ENCODE results near the gene FGGY. TPM values are rescaled to one million over a fixed set of nuclear protein-coding genes. Genes with fewer than 3 reads are reported as not detected.

Gene FGGY
- total RNA-seq, 1 experiment from 2014 or later: 14.6 TPM

DNA sequence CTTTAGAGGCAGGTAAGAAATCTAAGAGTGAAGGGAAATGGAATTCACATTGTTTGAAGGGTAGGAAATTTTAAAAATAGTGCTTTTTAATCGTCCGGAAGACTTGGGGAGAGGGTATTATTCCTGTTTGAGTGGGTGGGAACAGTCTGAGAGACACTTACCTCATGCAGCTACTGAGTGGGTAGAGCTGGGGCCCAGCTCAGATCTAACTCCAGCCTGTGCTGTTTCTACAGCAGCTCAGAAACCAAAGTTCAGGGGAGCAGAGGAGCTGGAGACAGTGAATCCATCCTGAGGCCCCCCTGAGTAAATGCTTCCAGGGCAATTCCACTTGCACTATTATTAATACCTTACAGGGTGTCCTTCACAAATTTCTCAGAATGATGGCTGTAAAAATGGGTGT, 63.8 kb downstream of the FGGY start:
- Histone ChIP-seq H3K18ac (ENCODE audit: insufficient read length, low read depth, low read length) (no peak overlapping the region), H4K91ac (ENCODE audit: insufficient read length, low read depth, low read length) (no peak overlapping the region), H4K8ac (replicated peaks; ENCODE audit: insufficient read length, low read depth, low read length) (no peak overlapping the region), H2BK12ac (ENCODE audit: insufficient read length, low read depth, low read length) (no peak overlapping the region), H3K9me3 (ENCODE audit: control insufficient read depth, low read depth, low read length) (no peaks in the 10 kb centered on the region), H3T11ph (ENCODE audit: low read length) (no peak overlapping the region), H2AK5ac (ENCODE audit: insufficient read length, low read length) (no peak overlapping the region), H3K4ac (ENCODE audit: low read depth, low read length) (no peak overlapping the region), H3K14ac (ENCODE audit: insufficient read depth, low read length) (no peak overlapping the region), H3K4me2 (ENCODE audit: insufficient read depth, insufficient read length, low read length) (no peak overlapping the region), H2BK15ac (ENCODE audit: low read depth, low read length) (no peak overlapping the region), H3K23me2 (ENCODE audit: insufficient read length, low read depth, low read length, poor library complexity, severe bottlenecking) (no peaks in the 10 kb centered on the region), H3K4me1 (ENCODE audit: insufficient read depth, low read length) (no peaks in the 10 kb centered on the region), H3K79me1 (ENCODE audit: insufficient read depth, low read depth, low read length, poor library complexity, severe bottlenecking) (no peaks in the 10 kb centered on the region), H4K5ac (ENCODE audit: insufficient read length, low read depth, low read length) (no peak overlapping the region), H3K79me2 (ENCODE audit: insufficient read depth, low read length) (no peaks in the 10 kb centered on the region), H3K56ac (ENCODE audit: insufficient read length, low read depth, low read length) (no peak overlapping the region), H3K27ac (ENCODE audit: insufficient read length, low read depth, low read length) (no peak overlapping the region), H3K9ac (ENCODE audit: extremely low read depth, insufficient read length, low read length) (no peak overlapping the region), H3K27me3 (ENCODE audit: insufficient read depth, low read length) (no peaks in the 10 kb centered on the region), H2BK5ac (ENCODE audit: insufficient read length, low read length) (no peak overlapping the region), H2BK20ac (ENCODE audit: low read depth, low read length, poor library complexity, severe bottlenecking) (no peak overlapping the region), H4K20me1 (ENCODE audit: control insufficient read depth, insufficient read depth, insufficient read length) (no peaks in the 10 kb centered on the region), H2AFZ (ENCODE audit: low read length) (no peak overlapping the region), H3K23ac (ENCODE audit: insufficient read length, low read depth, low read length) (no peak overlapping the region), H2BK120ac (ENCODE audit: low read depth, low read length, poor library complexity, severe bottlenecking) (no peak overlapping the region)
- no peak for DNase-seq
- H3K4me1 Mint-ChIP-seq: peaks cover 5% of the 10 kb centered on the region in 2 experiments; a peak in 2 of 4 replicates
- H3K4me3 Mint-ChIP-seq: no peak overlapping the region
- WGBS (ENCODE audit: extremely low coverage, insufficient read length, low lambda C conversion rate): 100% methylated on average over 1 of the region's 2 CpGs
- H3K9me3 Mint-ChIP-seq: no peaks in the 10 kb centered on the region
- TF ChIP-seq, protein P1, sequence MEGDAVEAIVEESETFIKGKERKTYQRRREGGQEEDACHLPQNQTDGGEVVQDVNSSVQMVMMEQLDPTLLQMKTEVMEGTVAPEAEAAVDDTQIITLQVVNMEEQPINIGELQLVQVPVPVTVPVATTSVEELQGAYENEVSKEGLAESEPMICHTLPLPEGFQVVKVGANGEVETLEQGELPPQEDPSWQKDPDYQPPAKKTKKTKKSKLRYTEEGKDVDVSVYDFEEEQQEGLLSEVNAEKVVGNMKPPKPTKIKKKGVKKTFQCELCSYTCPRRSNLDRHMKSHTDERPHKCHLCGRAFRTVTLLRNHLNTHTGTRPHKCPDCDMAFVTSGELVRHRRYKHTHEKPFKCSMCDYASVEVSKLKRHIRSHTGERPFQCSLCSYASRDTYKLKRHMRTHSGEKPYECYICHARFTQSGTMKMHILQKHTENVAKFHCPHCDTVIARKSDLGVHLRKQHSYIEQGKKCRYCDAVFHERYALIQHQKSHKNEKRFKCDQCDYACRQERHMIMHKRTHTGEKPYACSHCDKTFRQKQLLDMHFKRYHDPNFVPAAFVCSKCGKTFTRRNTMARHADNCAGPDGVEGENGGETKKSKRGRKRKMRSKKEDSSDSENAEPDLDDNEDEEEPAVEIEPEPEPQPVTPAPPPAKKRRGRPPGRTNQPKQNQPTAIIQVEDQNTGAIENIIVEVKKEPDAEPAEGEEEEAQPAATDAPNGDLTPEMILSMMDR (conservative IDR thresholded peaks at IDR 0.05): no peak
- no peak overlapping the region for H3K27ac Mint-ChIP-seq
- H3K36me3 Mint-ChIP-seq (ENCODE audit: insufficient read depth in 1 of 3, low read depth in 3 of 3): no peaks in the 10 kb centered on the region
- H3K27me3 Mint-ChIP-seq (ENCODE audit: low read depth): no peaks in the 10 kb centered on the region; the same call in 1 of the 2 replicates
